ENCODE data around the gene SCCPDH.
"Not testable (repeated sequence)": the region's sequence is repeated elsewhere in the genome, so short reads cannot be mapped to it uniquely, and the experiment has no call there.

SCCPDH gene, protein sequence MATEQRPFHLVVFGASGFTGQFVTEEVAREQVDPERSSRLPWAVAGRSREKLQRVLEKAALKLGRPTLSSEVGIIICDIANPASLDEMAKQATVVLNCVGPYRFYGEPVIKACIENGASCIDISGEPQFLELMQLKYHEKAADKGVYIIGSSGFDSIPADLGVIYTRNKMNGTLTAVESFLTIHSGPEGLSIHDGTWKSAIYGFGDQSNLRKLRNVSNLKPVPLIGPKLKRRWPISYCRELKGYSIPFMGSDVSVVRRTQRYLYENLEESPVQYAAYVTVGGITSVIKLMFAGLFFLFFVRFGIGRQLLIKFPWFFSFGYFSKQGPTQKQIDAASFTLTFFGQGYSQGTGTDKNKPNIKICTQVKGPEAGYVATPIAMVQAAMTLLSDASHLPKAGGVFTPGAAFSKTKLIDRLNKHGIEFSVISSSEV

DNA sequence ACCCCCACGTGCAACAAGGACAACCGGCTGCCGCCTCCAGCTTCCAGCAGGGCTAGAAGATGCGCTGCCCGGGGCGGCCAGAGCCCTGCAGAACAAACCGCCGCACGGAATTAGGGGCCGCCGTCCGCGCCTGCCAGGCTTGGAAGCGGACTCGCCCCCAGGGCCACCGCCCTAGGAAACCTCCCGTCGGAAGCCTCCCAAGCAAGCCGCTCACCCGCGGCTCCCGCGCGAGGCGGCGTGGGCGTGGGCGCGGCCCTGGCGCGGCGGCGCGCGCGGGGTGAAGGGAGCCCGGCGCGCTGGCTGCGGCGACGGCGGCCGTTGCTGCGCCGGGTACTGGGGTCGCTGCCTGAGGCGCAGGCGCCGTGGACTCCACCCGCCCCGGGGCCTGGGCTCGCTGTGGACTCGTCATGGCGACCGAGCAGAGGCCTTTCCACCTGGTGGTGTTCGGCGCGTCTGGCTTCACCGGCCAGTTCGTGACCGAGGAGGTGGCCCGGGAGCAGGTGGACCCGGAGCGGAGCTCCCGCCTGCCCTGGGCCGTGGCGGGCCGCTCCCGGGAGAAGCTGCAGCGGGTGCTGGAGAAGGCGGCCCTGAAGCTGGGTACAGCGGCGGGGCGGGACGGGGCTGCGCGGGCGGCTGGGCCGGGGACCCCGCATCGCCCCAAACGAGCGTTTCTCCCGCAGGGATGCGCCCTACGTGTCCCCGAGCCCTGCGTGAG, at the start of gene SCCPDH:
Gene SCCPDH, plus strand, starts transcription at position 394 of the 715 bp plus-strand sequence. Its CDS starts 14 bp downstream, at position 408.
- DNase-seq: peak; percentile 56 to 93 (median 90)

DNA sequence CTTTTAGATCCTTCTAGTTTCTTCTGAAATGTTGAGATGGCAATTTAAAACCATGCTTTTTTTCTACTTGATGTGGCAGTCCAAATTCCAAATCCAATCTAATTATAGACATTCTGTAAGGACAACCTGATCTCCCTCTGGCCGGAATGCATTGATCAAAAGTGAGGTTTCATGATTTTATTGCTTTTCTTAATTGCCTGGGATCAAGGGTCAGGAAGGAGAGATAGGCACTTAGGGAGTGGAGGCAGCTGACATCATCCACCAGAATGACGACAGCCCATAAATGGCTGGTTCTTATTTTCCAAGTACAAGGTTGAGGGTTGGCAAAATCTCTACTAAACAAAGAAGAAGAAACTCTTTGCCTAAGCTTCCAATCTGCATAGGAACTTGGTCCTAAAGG, 46.4 kb upstream of the SCCPDH start:
- DNase-seq: no peak

DNA sequence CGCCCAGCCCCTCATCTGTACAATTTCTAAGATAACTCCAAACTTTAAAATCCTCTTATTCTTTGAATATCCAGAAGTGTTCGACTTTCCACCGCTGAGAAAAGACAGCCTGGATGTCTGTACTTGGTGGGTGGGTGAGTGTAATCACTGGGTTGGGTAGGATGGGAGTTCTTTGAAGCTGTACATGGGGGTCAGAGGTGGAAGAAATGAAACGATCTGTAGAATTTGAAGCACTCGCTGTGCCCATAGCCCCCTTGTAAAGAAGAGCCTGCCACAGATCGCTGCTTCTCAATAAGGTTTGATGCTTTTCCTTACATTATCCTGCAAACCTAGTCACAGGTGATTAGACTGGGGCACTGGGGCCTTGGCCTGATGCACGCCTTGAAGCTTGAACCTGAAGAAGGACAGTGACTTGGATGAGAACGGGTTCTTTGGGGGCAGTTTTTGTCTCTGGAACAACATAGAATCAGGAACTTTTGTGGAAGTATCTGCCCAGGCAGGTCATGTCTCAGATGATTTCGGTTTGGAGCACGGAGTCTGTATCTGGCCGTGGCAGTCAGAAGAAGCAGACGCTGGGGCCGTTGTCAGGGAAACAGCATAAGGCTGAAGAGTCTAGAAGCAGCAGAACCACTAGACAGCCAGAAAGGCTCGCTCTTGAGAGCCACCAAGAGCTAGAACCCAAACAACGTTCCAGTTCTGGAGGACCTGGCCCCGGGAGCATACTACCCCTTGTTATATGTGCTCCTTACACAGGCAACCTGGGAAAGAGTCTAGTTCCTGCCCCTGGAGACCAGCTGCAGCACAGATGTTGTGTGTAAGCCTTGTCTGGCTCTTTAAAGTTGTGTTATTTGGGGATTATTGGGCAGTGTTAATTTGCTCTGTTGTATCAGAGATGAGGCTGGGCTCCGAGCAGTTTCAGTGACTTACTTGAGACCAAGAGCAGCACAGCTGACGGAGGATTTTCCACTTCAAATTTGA, 45.1 kb upstream of the SCCPDH start:
- DNase-seq: no peak

DNA sequence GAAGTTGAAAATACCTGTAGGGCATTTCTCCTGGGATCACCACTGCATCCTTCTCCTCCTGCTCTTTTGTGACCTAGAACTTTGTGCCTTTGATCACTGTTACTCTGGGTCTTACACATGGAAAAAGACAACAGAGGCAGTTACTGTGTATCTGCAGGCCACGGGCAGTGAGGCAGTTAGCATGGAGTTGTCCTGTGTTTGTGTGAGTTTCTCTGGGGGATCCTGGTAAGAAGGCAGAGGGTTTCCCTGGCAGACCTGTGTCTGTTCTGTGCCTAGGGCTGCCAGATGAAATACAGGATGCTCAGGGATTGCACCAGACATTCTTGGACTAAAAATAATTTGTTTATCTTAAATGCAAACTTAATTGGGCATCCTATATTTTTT, 44.4 kb upstream of the SCCPDH start:
- no peak for DNase-seq

DNA sequence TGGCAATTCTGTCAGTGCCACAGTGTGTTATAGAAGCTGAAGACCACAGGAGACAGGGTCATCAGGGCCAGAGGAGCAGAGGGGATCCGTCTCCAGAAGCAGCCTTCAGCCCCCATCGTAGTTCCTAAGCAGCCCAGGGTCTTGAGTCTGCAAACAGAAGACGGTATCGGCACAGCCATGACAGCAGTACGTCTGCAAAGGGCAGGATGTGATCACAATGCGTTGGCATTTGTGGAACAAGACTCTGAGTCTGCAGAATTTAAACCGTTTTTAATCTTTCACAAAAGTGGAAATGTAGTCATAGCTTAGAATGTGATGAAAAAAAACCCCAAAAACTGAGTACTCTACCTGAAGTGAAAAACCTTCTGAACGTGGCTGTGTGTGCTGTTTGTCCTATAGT, 44.0 kb upstream of the SCCPDH start:
- DNase-seq: no peak

DNA sequence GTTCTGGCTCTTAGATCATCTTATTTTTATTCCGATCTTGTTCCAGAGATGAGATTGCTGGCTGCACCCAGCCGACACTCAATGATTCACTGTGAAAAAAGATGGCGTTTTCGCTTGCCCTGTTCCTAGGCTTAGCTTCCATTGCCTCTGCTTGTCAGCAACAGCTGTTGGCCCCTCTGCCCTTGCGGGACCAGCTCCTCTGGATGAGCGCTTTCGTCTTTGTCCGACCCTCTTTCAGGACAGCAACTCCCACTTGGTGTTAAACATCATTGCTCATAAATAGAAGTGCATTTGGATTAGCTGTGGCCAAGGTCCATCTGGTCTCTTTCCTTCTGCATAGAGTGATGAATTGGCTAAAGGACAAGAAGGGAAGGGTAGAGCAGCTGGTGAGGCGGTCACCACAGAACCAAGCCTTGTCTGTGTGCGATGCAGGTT, 43.5 kb upstream of the SCCPDH start:
- DNase-seq: no peak

DNA sequence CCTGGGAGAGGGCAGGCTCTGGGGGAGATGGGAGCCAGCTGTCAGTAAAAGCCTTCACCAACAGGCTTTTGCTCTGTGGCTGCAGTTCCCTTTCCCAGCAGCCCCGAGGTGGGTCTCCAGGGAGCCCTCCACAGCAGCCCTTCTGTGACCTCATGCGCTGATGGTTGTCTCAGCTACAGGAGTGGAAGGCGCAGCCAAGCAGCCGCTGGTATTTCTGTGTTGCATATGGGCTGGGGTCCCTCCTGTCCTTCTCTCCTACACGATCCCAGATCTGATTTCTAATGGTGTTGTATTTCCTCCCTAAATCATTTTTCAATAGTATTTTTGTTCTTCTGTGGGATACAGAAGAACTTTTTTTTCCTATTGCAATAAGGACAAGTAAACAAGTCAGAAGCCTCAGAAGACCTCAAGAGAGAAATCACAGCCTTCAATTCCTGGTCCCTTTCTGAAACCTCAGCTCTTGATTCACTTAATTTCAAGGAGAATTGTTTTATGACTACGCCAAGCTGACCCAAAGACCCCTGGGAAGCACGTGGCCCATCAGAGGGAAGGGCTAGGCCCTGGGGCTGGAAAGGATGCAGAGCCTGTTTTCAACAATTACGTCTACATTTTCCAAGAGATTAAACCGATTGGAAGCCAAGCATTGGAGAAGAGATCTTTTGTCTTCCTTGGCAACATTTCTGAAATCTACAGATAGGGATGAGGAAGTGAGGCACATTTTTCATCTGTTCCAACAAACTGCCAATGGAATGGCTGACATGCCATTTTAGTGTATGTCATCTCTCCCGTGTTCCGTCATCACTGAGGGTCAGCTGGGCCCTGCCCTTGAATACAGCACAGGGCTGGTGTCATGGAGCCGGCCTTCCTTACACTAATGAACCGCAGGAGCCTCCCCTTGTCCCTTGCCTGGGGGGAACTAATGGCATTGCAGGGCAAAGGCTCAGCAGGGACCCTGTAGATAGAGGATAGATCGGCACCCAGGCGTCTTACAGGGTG, 42.0 kb upstream of the SCCPDH start:
- peak; percentile 13 to 54 (median 28) for DNase-seq

DNA sequence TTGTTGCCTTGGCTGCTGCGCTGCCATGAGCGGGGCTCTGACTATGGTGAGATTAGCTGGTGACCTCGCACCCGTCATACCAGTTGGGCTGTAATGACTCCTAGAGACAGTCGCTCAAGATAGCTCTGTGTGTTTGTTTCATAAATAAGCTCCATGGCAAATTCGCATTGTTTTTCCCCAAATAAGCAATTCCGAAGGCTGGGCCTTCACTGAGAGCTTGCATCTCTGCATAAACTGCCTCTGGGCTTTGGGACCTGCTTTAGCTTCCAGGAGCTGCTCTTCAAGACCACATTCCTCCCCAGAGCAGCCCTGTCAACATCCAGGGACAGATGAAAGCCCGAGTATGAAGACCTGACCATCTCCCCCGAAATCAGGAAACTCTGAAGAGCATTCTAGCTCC, 40.7 kb upstream of the SCCPDH start:
- DNase-seq: no peak

DNA sequence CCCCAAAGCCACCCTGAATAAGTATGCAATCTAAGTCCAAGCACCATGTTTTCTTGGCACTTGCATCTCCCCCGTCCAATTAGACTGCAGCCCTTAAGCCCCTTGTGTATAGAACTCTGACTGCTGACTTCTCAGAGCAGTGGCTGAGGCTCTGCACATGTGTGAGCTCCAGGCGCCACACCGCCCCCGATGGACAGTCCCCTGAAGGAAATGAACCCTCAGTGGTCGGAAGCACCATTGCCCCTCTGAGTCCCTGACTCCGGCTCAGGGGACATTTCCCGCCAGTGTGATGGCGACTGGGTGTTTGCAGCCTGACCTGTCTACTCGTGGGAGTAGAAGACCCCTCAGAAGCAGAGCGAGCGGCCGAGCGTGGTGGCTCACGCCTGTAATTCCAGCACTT, 37.2 kb upstream of the SCCPDH start:
- no peak for DNase-seq

DNA sequence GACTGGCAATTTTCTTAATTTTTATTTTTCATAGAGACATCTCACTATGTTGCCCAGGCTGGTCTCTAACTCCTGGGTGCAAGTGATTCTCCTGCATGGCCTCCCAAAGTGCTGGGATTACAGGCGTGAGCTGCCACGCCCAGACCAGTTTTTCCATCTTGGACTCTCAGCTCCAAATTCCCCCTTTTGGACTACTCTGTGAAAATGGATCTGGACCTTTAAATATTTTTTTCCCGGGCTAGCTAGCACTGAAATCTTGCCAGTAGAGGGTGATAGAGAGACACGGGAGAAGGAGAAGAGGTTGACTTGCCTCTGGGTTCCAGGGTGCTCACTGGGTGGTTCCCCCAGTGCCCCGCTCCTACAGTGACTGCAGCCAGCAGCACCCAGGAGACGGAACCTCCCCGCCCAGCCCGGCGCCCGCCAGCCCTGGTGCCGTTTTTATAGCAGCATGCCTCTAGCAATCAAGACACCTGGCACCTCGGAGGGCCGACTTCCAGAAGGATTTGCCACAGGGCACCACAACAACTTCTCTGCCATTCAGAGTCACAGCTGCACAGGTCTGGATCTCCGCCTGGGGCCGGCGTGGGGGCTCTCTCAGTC, 34.7 kb upstream of the SCCPDH start:
- DNase-seq: peak; percentile 41 to 92 (median 76)

DNA sequence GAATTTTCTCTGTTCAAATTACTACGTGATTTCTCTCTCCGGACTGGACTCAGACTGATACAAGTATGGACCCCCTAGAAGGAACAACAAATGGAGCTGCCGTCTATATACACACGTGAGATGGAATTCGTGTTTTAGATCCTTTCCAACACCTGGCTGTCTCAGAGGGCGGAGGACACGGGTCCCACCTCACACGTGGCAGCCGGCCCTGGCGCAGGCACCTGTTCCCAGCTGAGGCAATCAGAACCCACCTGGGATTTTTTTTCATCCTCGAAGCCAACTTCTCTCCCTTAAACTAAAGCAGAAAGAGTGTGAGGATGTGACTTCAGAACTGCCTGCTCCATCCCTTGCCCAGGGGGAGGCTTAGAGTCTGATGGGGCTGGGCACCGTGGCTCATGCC, 34.1 kb upstream of the SCCPDH start:
- DNase-seq: peak in 2 of 3 experiments; percentile 31 to 67

DNA sequence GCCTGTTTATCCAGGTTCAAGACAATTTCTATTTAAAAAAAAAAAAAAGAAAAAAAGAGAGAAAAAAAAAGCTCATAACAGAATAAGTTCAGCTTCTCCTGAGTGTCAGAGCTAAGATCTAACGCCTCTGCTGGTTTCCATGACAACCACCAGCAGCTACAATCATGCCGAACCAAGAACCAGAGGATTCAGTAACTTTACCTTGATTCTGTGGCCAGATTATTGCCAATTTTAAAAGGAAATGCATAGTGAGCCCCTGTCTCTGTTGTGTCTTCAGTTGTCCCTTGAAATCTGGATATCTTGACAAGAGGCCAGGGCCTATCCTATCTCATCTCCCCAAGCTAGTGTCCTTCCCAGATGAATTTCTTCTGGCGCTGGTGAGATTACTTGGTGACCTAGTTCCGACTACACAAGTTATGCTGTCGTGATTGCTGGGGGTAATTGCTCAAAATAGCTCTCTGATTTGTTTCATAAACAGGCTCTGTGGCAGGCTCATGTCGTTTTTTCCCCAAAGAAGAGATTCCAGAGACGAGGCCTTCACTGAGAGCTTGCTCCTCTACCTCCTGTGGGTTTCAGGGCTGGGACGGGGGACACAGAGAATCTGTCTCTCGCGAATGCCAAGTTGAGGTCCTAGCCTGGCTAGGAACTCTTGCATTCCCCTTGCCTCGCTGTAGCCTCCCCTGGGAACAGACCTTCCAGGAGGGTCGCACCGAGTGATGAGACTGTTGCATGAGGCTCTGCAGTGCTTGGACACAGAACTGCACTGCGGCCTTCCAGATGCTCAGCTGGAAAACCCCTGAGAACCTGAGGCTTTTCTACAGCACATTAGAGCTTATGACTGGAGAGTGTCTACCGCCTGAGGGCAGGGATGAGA, 32.4 kb upstream of the SCCPDH start:
- DNase-seq: no peak

DNA sequence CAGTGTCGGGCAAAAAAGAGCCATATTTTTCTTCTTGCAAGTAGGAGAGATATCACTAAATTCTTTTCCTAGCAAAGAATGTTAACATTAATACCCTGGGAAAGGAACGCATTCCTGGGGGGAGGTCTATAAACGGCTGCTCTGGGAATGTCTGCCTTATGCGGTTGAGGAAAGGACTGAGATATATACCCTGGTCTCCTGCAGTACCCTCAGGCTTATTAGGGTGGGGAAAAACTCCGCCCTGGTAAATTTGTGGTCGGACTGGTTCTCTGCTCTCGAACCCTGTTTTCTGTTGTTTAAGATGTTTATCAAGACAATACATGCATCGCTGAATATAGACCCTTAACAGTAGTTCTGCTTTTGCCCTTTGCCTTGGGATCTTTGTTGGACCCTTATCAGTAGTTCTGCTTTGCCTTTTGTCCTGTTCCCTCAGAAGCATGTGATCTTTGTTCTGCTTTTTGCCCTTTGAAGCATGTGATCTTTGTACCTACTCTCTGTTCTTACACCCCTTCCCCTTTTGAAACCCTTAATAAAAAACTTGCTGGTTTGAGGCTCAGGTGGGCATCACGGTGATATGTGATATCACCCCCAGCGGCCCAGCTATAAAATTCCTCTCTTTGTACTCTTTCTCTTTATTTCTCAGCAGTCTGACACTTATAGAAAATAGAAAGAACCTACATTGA, 29.9 kb upstream of the SCCPDH start:
- not testable (repeated sequence) for DNase-seq

DNA sequence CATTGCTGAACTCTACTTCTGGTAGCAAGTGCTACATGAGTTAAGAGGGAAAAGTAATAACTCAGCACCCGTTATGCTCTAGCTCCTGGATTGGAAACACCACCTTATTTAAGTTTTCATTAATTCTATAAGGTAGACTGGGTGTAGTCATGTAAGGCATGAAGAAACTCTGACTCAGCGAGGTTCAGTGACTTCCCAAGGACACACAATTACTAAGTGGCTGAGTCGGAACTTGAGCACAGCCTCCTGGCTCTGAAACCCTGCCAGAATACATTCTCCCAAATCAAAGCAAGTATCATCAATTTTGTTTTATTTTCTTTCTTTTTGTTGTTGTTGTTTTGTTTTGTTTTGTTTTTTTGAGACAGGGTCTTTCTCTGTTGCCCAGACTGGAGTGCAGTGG, 29.1 kb upstream of the SCCPDH start:
- no peak for DNase-seq

DNA sequence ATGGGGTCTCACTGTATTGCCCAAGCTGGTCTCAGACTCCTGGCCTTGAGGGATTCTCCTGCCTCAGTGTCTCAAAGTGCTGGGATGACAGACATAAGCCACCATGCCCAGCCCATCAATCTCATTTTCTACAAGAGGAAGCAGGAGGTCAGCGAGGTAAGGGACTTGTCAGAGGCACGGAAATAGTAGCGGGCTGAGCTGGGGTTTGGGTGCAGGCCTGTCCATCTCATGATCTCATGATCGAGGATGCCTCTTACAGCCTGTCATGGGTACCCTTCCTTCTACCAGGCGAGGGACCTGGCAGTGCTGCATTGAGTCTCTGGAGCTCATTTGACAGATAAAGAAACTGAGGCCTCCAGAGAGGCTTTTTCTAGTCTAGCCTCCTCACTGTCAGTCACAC, 28.5 kb upstream of the SCCPDH start:
- no peak for DNase-seq

DNA sequence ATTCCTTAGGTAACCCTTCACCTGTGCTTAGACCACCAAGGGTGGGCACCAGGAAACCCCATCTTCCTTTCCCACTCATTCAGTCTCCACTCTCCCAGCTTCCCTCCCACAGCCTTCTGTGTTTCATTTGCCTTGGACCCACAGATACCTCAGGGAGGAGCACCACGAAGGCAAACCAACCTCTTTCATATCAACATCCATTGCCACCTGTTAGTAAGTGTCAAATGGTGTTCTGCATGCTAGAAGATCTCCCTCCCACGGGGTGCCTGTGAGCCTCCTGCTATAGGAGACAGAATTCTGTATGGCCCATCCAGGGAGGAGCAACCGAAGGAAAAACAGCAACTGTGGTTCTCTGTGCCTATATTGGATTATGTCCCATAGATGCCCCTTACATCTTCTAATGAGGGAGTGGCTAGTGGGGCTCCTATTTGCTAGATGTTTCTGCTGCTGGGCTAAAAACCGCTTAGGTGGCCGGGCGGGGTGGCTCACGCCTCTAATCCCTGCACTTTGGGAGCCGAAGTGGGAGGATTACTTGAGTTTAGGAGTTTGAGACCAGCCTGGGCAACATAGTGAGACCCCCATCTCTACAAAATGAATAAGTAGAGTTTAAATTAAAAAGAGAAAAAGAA, 25.6 kb upstream of the SCCPDH start:
- DNase-seq: no peak

DNA sequence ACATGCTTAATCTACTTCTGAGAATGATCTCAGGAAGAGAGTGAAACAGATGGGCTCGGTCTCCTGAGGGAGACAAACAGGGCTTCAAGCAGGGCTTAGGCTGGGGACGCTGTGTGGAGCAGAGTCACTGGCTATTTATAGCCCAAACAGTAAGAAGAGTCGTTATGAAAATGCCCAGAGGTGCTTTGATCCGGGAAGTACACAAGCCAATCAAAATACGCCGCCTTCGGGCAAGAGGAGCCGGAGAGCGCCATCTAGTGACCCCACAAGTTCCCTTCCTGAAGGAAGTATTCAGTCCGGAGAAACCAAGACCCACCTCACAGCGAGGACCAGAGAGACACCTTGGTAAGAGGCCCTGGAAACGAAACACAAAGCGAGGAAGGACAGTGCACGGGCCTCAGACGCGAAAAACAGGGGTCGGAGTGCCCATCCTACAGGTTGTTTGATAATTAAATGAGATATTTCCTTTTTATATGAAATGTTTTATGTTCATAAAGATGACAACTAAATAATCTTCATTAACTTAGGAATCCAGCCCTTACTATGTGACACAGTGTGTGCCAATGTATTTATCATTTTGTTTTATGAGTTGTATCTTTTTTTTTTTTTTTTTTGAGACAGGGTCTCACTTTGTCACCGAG, 25.0 kb upstream of the SCCPDH start:
- DNase-seq: peak; percentile 73 to 95 (median 83)

DNA sequence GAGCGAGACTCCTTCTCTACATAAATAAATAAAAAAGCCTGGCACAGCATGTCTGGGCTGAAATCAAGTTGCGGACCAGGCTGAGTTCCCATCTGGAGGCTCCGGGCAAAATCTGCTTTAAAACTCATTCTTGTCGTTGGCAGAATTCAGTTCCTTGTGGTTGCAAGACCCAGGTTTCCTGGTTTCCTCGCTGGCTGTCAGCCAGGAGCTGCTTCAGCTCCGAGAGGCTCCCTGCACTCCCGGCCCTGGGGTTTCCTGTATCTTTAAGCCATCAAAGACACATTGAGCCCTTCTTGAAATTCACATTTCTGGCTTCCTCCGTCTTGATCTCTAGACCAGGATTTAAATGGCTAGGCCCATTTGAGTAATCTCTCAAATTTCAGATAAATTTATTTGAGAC, 20.6 kb upstream of the SCCPDH start:
- no peak for DNase-seq

DNA sequence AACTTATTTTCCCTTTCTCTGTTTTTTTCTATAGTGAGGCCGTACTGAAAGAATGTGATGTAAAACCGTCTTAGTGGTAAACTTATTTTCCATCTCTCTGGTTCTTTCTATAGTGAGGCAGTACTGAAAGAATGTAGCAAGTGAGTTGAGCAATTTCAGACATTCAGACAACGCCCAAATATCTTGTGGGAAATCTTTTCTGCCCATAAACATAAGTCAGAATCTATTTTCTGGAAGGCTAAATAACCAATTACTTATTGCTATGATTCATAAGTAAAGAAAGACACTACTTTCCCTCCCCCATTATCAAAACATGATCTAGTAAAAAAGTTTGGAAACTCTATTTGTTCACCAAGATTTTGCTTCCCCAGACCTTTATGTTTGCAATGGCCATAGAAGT, 18.8 kb upstream of the SCCPDH start:
- no peak for DNase-seq
